Right forelimb (tissue), 1 donor: Measurements from ENCODE around the gene PLD3.
"Not testable (repeated sequence)": the region's sequence is repeated elsewhere in the genome, so short reads cannot be mapped to it uniquely, and the experiment has no call there.

Experiments
- DNase-seq: peaks from one replicate; pipeline ENCODE4 v3.0.0-alpha.2; 2018

The PLD3 gene

GRCh38 chr19:40365613-40366401 is 17.3 kb downstream of the PLD3 start:
- DNase-seq: peak; percentile 96

GRCh38 chr19:40366697-40367561 is 18.4 kb downstream of the PLD3 start:
- no peak for DNase-seq

GRCh38 chr19:40367577-40368434 is 19.3 kb downstream of the PLD3 start:
- DNase-seq: no peak

DNA sequence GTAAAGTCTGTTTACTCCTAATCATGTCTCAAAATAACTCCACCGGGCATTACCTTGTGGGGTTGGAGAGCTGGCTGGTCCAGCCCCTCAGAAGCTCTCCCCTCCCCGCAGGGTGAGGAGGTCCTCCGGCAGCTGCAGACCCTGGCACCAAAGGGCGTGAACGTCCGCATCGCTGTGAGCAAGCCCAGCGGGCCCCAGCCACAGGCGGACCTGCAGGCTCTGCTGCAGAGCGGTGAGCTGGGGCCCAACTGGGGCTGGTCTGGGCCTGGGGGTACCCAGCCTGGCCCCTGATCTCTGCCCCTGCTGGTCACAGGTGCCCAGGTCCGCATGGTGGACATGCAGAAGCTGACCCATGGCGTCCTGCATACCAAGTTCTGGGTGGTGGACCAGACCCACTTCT is 21.3 kb downstream of the PLD3 start:
- DNase-seq: no peak

- DNase-seq: not testable (repeated sequence)
Measured at GRCh38 chr19:40370253-40370652, 21.8 kb downstream of the PLD3 start.

DNA sequence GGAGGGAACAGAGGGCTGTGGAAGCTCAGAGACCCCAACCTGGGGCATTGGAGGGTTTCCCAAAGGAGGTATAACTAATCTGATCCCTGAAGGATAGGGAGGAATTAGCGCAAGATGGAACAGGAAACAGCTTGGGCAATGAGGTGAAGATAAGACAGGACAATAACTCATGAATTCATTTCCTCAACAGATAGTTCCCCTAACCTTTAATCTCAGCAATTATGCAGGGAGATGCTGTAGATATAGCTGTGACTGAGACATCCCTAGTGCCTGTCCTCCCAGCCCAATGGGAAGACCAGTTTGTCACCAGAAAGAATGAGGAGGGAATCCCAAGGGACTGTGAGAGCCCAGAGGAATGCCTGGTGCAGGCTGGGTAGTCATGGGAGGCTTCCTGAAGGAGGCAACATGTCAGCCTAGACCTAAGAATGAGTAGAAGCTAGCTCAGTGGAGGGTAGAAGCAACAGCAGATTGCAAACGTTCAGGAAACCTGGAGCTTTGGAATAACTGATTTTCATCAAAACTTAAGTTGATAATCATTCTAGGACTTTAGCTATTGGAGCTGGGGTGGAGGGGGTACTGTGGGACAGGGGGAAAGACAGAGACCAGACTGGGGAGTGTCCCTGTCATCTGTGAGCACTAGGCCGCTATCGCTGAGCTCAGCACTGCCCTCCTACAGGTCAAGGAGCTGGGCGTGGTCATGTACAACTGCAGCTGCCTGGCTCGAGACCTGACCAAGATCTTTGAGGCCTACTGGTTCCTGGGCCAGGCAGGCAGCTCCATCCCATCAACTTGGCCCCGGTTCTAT is 22.7 kb downstream of the PLD3 start:
- DNase-seq: no peak

DNA sequence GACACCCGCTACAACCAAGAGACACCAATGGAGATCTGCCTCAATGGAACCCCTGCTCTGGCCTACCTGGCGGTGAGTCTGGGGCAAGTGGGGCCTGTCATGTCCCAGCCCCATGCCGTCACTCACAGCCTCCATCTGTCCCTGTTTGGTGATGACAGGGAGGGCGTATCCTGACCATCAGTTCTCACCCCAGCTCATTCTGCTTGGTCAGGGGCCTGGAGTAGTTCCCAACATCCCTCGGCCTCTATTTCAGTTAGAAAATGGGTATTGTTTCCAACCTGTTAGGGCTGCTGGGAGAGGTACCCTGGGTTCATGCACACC is 23.3 kb downstream of the PLD3 start:
- DNase-seq: no peak

- no peak for DNase-seq
Measured at GRCh38 chr19:40374084-40374483, 25.6 kb downstream of the PLD3 start.

GRCh38 chr19:40376286-40376862 is 27.9 kb downstream of the PLD3 start:
- DNase-seq: no peak

- DNase-seq: no peak
Measured at GRCh38 chr19:40377876-40378385, 29.4 kb downstream of the PLD3 start.

- no peak for DNase-seq
Measured at GRCh38 chr19:40378509-40378908, 30.0 kb downstream of the PLD3 start.

DNA sequence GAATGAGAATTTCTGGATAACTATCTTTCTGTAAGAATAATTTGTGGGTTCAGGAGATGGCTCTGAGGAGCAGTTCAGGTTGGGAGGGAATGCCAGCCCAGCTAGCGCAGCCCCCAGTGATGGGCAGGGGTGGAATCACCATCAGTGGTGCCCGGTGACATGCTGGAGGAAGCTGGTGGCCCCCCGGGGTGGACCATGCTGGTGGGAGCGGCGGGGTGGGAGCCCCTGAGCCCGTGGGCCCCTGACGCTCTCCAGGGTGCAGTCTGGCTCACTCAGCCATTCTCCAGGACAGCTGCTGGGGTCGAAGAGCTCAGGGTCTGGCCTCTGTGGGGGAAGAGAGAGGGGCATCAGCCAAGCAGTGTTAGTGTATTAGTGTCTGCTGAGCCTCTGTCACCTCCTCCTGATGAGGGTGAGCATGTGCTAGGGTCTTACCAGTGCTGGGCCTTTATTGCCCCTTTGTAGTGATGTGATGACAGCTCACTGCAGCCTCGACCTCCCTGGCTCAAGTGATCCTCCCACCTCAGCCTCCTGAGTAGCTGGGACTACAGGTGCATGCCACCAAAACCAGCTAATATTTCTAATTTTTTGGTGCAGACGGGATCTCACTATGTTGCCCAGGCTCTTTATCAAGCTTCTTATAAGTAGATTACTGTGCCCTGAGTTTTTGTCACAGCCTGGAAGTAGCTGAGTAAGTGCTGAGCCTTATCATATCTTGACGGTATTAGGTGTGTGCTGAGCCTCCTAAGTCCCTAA is 31.1 kb downstream of the PLD3 start:
- DNase-seq: no peak

DNA sequence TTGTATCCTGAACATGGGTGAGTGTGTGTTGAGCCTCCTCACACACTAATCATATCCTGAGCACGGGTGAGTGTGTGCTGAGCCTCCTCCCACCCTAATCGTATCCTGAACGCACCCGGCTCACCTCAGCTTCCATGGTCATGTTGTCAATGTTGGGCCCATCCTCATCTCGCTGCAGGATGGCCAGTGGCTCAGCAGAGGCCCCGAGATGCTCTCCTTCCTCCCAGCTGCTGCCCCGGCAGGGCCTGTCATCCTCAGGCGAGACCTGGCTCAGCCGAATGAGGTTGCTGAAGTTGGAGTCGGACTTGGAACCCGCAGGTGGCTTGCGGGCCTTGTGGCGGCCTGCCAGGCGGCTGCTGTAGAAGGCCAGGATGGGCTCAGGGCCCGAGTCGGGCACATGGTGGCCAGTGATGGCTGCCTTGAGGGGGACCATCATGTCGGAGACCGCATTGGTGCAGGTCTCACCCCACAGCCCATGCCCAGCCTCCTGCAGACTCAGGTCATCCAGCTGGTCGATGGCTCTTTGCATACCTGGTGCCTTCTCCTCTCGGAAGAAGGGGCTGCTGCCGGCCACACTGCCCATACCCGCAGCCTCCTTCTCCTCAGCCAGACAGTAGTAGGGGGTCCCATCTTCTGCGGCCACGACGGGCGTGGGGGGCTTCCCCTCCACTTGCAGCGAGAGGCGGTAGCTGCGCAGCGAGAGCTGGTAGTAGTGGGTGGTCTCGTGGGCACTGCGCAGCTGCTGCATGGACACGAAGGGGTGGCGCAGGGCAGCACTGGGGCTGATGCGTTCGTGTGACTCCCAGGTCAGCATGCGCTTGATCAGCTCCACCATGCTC is 31.9 kb downstream of the PLD3 start:
- DNase-seq: no peak

DNA sequence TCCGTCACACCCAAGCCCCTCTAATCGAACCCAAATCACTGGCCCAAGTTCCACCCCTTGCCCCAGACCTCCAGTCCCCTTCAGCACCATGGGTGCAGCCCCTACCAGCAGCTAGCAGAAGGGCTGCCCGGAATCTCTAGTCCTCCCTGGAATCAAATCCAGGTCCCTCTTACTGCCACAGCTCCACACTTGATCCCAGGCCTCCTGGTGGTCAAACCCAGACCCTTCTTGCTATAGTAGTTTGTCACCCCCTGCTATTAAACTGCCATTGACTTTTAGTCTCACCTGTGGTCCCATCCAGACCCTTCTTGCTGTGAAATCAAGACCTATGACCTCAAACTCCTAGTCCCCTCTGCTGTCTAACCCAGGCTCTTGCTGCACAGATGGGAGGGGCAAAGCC is 32.8 kb downstream of the PLD3 start:
- DNase-seq: no peak

DNA sequence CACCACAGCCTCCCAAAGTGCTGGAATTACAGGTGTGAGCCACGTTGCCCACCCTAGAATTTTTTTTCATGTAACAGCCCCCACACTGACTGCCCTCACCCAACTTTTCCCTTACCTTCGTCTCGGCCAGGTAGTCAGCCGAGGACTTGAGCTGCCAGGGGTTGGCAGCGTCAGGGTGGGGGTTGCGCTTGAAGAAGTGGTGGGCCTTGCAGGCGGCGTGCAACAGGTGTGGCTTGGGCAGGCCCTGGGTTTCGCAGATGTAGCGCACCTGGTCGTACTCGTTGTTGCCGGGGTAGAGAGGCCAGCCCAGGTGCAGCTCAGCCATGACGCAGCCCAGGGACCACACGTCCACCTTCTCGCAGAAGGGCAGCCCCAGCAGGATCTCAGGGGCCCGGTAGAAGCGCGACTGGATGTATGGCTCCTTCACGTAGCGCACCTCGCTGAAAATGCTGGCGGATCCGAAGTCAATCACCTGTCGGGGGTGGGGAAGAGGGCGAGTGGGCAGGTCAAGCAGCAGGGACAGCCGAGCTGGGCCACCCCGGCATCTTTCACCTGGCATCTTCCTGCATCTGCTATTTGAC is 35.3 kb downstream of the PLD3 start:
- no peak for DNase-seq

- no peak for DNase-seq
Measured at GRCh38 chr19:40387155-40387554, 38.7 kb downstream of the PLD3 start.

DNA sequence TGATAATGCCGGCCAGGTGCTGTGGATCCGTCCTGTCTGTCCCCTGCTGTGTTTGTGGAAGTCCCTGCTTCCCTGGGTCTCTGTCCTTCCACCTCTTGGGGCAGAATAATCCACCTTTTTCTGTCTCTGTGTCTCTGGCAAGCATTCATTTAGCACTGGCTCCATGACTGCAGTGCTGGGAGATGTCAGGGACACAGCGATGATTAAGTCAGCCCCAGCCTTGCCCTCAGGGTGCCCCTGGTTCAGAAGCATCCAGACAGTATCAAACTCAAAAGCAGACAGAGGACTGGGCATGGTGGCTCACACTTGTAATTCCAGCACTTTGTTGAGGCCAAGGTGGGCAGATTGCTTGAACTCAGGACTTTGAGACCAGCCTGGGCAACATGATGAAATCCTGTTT is 40.0 kb downstream of the PLD3 start:
- no peak for DNase-seq

- no peak for DNase-seq
Measured at GRCh38 chr19:40389404-40390083, 41.0 kb downstream of the PLD3 start.

- no peak for DNase-seq
Measured at GRCh38 chr19:40390084-40390742, 41.7 kb downstream of the PLD3 start, which contains the start of gene HIPK4. HIPK4 (minus strand) TSS chr19:40390181; CDS start chr19:40389902, 279 bp downstream.
